Neural progenitor cell (in vitro differentiated cells): ENCODE results near the gene TNFRSF19. TPM values are rescaled to one million over a fixed set of nuclear protein-coding genes. Genes with fewer than 3 reads are reported as not detected.

Experiments
- DNase-seq: peaks from one replicate; pipeline ENCODE4 v3.0.0-alpha.2; 2016; ENCODE audit warnings: low spot score
- H2AFZ ChIP-seq: fragments of 200-600 bp; sonication (generic); replicated peaks from 2 replicates; pipeline ENCODE4 v1.6.1; 2016; ENCODE audit warnings: antibody characterized with exemption
- H3F3A ChIP-seq: fragments of 200-600 bp; sonication (generic); 2 replicates; pipeline ENCODE4 v1.6.1; 2016; ENCODE audit warnings: antibody characterized with exemption, low read depth
- H3K27ac ChIP-seq: fragments of 200-600 bp; sonication (generic); 2 replicates; pipeline ENCODE4 v1.5.1; 2016; ENCODE audit warnings: mild to moderate bottlenecking
- H3K27me3 ChIP-seq: fragments of 200-600 bp; sonication (generic); 2 replicates; pipeline ENCODE4 v1.6.1; 2016; ENCODE audit warnings: mild to moderate bottlenecking, moderate library complexity
- H3K36me3 ChIP-seq: fragments of 200-600 bp; sonication (generic); 2 replicates; pipeline ENCODE4 v1.5.1; 2016
- H3K4me1 ChIP-seq: fragments of 200-600 bp; sonication (generic); 2 replicates; pipeline ENCODE4 v1.6.1; 2016; ENCODE audit warnings: mixed run types
- H3K4me2 ChIP-seq: fragments of 200-600 bp; sonication (generic); 2 replicates; pipeline ENCODE4 v1.6.1; 2016
- H3K4me3 ChIP-seq: fragments of 200-600 bp; sonication (generic); 2 replicates; pipeline ENCODE4 v1.5.1; 2016
- H3K79me2 ChIP-seq: fragments of 200-600 bp; sonication (generic); 2 replicates; pipeline ENCODE4 v1.6.1; 2016; ENCODE audit warnings: low read depth
- H3K9ac ChIP-seq: fragments of 200-600 bp; sonication (generic); 2 replicates; pipeline ENCODE4 v1.6.1; 2016
- H3K9me3 ChIP-seq: fragments of 200-600 bp; sonication (generic); 2 replicates; pipeline ENCODE4 v1.5.1; 2016; ENCODE audit warnings: low read depth
- H4K20me1 ChIP-seq: fragments of 200-600 bp; sonication (generic); 2 replicates; pipeline ENCODE4 v1.6.1; 2016; ENCODE audit warnings: low read depth
- H3K27ac Mint-ChIP-seq: 3 replicates; pipeline ENCODE4 v1.8.0; 2021; ENCODE audit warnings: mixed read lengths
- H3K27me3 Mint-ChIP-seq: 2 replicates; pipeline ENCODE4 v1.8.0; 2022; ENCODE audit warnings: low read depth, mild to moderate bottlenecking, inconsistent platforms, moderate library complexity, mixed read lengths; ENCODE audit not compliant: insufficient read depth
- H3K36me3 Mint-ChIP-seq: 3 replicates; pipeline ENCODE4 v1.8.0; 2021; ENCODE audit warnings: mixed read lengths
- H3K4me1 Mint-ChIP-seq: 3 replicates; pipeline ENCODE4 v1.8.0; 2021; ENCODE audit warnings: mixed read lengths
- H3K4me3 Mint-ChIP-seq: 3 replicates; pipeline ENCODE4 v1.8.0; 2021; ENCODE audit warnings: mild to moderate bottlenecking, moderate library complexity, mixed read lengths
- H3K9me3 Mint-ChIP-seq: 3 replicates; pipeline ENCODE4 v1.8.0; 2020; ENCODE audit warnings: mixed read lengths
- EZH2 ChIP-seq: fragments of 200-600 bp; sonication (generic); IDR thresholded peaks from 2 replicates; pipeline ENCODE4 v1.6.1; 2017; ENCODE audit warnings: antibody characterized with exemption, mild to moderate bottlenecking, moderate library complexity
- EZH2phosphoT487 ChIP-seq: fragments of 200-600 bp; sonication (generic); IDR thresholded peaks from 2 replicates; pipeline ENCODE4 v1.6.1; 2017; ENCODE audit warnings: antibody characterized with exemption
- total RNA-seq: library from RNA; depleted of rRNA; stranded (reverse); fragments of >200 nt; gene quantifications from 2 replicates; pipeline ENCODE4 v1.2.3, GENCODE V29; 2015; ENCODE audit warnings: low replicate concordance
- TF ChIP-seq, protein P1 (sequence below): fragments of 200-600 bp; sonication (generic); IDR thresholded peaks from 2 replicates; pipeline ENCODE4 v1.5.1; 2017; ENCODE audit warnings: antibody characterized with exemption, mild to moderate bottlenecking

The TNFRSF19 gene
- total RNA-seq, 1 donor from 2014 or later, result 31.7 TPM

DNA sequence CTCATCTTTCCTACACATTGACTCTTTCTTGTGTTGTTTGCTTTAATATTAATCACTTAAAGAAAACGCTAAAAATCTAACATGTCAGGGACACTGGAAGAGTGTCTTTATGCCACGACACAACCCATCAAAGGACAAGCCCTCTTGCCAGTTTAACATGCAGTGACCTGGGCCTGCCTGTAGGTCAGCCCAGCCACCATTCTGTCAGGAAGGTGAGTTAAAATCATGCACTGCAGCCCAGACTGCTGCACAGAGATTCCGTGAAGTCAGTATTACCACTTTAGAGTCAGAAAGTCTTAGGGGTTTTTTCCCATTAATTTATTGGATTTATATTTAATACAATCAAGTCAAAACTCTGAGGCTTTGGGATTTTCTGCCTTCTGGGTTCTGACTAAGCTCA is 58.0 kb downstream of the TNFRSF19 start:
- H2AFZ ChIP-seq, result no peak overlapping the region
- Mint-ChIP-seq H3K4me1 (peaks cover 56% of the 10 kb centered on the region), H3K36me3 (peaks cover 22% of the 10 kb centered on the region), H3K27me3 (no peaks in the 10 kb centered on the region), H3K9me3 (peaks cover 6% of the 10 kb centered on the region), H3K4me3 (no peak overlapping the region), H3K27ac (no peak overlapping the region)
- DNase-seq, result no peak
- H3K27me3 ChIP-seq, result no peaks in the 10 kb centered on the region
- no peak overlapping the region for H3K9ac ChIP-seq
- H3K9me3 ChIP-seq, result no peaks in the 10 kb centered on the region
- peaks cover 4% of the 10 kb centered on the region for H4K20me1 ChIP-seq
- no peak overlapping the region for H3K27ac ChIP-seq
- H3K36me3 ChIP-seq, result no peaks in the 10 kb centered on the region
- peaks cover 76% of the 10 kb centered on the region for H3K4me1 ChIP-seq
- H3F3A ChIP-seq, result peaks cover 54% of the 10 kb centered on the region
- no peaks in the 10 kb centered on the region for H3K79me2 ChIP-seq
- H3K4me2 ChIP-seq, result no peak overlapping the region
- H3K4me3 ChIP-seq, result no peak overlapping the region
- TF ChIP-seq, protein P1, sequence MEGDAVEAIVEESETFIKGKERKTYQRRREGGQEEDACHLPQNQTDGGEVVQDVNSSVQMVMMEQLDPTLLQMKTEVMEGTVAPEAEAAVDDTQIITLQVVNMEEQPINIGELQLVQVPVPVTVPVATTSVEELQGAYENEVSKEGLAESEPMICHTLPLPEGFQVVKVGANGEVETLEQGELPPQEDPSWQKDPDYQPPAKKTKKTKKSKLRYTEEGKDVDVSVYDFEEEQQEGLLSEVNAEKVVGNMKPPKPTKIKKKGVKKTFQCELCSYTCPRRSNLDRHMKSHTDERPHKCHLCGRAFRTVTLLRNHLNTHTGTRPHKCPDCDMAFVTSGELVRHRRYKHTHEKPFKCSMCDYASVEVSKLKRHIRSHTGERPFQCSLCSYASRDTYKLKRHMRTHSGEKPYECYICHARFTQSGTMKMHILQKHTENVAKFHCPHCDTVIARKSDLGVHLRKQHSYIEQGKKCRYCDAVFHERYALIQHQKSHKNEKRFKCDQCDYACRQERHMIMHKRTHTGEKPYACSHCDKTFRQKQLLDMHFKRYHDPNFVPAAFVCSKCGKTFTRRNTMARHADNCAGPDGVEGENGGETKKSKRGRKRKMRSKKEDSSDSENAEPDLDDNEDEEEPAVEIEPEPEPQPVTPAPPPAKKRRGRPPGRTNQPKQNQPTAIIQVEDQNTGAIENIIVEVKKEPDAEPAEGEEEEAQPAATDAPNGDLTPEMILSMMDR, result peak; percentile 23
- no peak for TF ChIP-seq EZH2phosphoT487

DNA sequence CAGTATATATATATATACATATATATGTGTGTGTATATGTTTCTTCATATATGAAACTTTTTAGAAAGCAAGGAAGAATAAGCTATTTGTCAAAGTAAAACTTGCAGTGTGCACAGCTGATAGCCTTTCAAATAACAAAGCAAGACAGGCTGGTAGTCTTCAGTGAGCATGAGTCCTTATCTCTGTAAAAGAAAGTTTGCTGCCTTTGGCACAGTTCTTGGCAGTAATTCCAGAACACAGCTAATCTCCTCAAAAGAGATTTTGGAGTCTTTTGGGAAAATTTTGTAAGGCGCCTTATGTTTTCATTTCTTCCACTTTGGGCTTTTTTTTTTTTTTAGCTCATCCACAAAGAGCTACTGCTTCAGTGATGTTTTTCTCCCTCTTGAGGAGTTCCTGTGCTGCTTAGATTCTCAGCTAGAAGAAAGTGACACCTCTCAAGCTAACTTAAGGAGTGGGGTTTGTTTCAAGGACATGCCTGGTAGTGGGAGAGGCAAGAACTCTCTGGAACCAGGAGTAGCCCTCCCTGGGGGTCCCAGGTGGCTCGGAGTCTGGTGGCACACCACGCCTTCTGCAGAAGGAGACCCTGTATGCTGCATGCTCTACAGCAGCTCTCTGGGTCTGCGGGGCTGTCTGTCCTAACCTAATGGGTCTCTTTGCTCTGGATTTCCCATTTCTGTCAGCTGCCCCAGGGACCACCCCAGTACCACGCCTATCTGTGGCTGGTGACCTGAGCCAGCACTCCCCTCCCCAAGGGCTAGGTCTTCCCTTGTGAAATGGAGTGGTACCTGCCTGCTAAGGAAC is 58.8 kb downstream of the TNFRSF19 start:
- Histone ChIP-seq H3K79me2 (no peaks in the 10 kb centered on the region), H4K20me1 (peaks cover 4% of the 10 kb centered on the region), H2AFZ (no peak overlapping the region), H3K9ac (no peak overlapping the region), H3K27ac (no peak overlapping the region), H3K9me3 (no peaks in the 10 kb centered on the region), H3K4me2 (no peak overlapping the region), H3K4me1 (peaks cover 83% of the 10 kb centered on the region), H3K4me3 (no peak overlapping the region), H3K36me3 (no peaks in the 10 kb centered on the region), H3F3A (peaks cover 61% of the 10 kb centered on the region), H3K27me3 (no peaks in the 10 kb centered on the region)
- Mint-ChIP-seq H3K27ac (no peak overlapping the region), H3K4me1 (peaks cover 59% of the 10 kb centered on the region), H3K27me3 (no peaks in the 10 kb centered on the region), H3K36me3 (peaks cover 16% of the 10 kb centered on the region), H3K9me3 (peaks cover 2% of the 10 kb centered on the region), H3K4me3 (no peak overlapping the region)
- no peak for DNase-seq
- no peak for TF ChIP-seq EZH2
- TF ChIP-seq EZH2phosphoT487, result no peak
- TF ChIP-seq, protein P1, result no peak

DNA sequence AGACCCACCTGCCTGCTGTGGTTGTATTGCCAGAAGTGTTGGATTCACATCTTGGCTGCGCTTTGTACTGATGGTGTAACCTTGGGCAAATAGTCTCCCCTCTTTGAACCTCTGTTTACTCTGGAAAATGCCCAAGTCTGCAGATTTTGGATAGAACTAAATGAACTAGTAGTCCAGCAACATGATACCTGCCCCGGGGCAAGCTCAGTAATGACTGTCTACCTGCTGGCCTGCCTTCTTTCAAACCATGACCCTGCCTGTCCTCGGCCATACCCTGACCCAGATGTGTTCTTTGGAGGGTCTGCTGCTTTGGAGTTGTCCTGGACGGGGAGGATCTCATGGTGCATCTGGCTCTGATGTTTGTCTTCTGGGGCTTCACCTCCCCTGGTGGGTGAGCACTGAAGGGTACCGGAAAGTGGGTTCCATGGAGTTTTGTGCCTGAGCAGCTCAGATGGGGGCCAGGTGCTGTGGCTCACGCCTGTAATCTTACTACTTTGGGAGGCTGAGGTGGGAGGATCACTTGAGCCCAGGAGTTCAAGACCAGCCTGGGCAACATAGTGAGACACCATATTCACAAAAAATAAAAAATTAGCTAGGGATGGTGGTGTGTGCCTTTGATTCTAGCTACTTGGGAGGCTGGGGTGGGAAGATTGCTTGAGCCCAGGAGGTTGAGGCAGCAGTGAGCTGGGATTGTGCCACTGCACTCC is 59.5 kb downstream of the TNFRSF19 start:
- peak overlapping the region; percentile 89 for H3K27ac ChIP-seq
- no peaks in the 10 kb centered on the region for H3K9me3 ChIP-seq
- H3F3A ChIP-seq, result peaks cover 67% of the 10 kb centered on the region
- H3K4me1 Mint-ChIP-seq, result peaks cover 60% of the 10 kb centered on the region
- H3K4me3 ChIP-seq, result no peak overlapping the region
- peaks cover 16% of the 10 kb centered on the region for H3K36me3 Mint-ChIP-seq
- H2AFZ ChIP-seq, result no peak overlapping the region
- TF ChIP-seq, protein P1, result no peak
- TF ChIP-seq EZH2phosphoT487 (no peak), EZH2 (no peak)
- no peak overlapping the region for H3K27ac Mint-ChIP-seq
- no peak overlapping the region for H3K9ac ChIP-seq
- peaks cover 4% of the 10 kb centered on the region for H4K20me1 ChIP-seq
- no peaks in the 10 kb centered on the region for H3K9me3 Mint-ChIP-seq
- peak overlapping the region; percentile 76 for H3K4me2 ChIP-seq
- peaks cover 90% of the 10 kb centered on the region for H3K4me1 ChIP-seq
- no peaks in the 10 kb centered on the region for H3K79me2 ChIP-seq
- no peaks in the 10 kb centered on the region for H3K27me3 ChIP-seq
- peaks cover 2% of the 10 kb centered on the region for H3K27me3 Mint-ChIP-seq
- H3K36me3 ChIP-seq, result no peaks in the 10 kb centered on the region
- no peak for DNase-seq
- no peak overlapping the region for H3K4me3 Mint-ChIP-seq
